ENCODE measurements around the gene MAPK1.
"Not testable (repeated sequence)": the region's sequence is repeated elsewhere in the genome, so short reads cannot be mapped to it uniquely, and the experiment has no call there.

Gene MAPK1

GRCh38 chr22:21826204-21826603 is 41.2 kb downstream of the MAPK1 start:
- H3K4me3 ChIP-seq (ENCODE audit: low read depth, low read length), result no peak overlapping the region
- DNase-seq (ENCODE audit: low read depth), result no peak

- DNase-seq (ENCODE audit: low read depth), result not testable (repeated sequence)
These were observed 42.5 kb downstream of the MAPK1 start for GRCh38 chr22:21824962-21825361.

GRCh38 chr22:21824445-21824912 is 43.0 kb downstream of the MAPK1 start:
- H3K4me3 ChIP-seq (ENCODE audit: low read depth, low read length), result no peak overlapping the region
- DNase-seq (ENCODE audit: low read depth), result no peak

More at GRCh38 chr22:21824962-21825361, 42.5 kb downstream of the MAPK1 start:
- H3K4me3 ChIP-seq (ENCODE audit: low read depth, low read length), result not testable (repeated sequence)

- no peak overlapping the region for H3K4me3 ChIP-seq (ENCODE audit: low read depth, low read length)
- DNase-seq (ENCODE audit: low read depth), result no peak
These were observed 43.6 kb downstream of the MAPK1 start for GRCh38 chr22:21823740-21824444.

GRCh38 chr22:21819183-21819770 is 48.2 kb downstream of the MAPK1 start:
- H3K4me3 ChIP-seq (ENCODE audit: low read depth, low read length), result no peak overlapping the region
- DNase-seq (ENCODE audit: low read depth), result no peak

GRCh38 chr22:21818487-21819182 is 48.8 kb downstream of the MAPK1 start:
- no peak for DNase-seq (ENCODE audit: low read depth)
- H3K4me3 ChIP-seq (ENCODE audit: low read depth, low read length), result no peak overlapping the region

- not testable (repeated sequence) for H3K4me3 ChIP-seq (ENCODE audit: low read depth, low read length); DNase-seq (ENCODE audit: low read depth)
These were observed 50.0 kb downstream of the MAPK1 start for GRCh38 chr22:21817497-21817853.

- DNase-seq (ENCODE audit: low read depth), result peak; percentile 67
- no peak overlapping the region for H3K4me3 ChIP-seq (ENCODE audit: low read depth, low read length)
These were observed 50.5 kb downstream of the MAPK1 start for GRCh38 chr22:21816787-21817496.

- DNase-seq (ENCODE audit: low read depth), result no peak
- no peak overlapping the region for H3K4me3 ChIP-seq (ENCODE audit: low read depth, low read length)
These were observed 51.0 kb downstream of the MAPK1 start for GRCh38 chr22:21816472-21816786.

- no peak for DNase-seq (ENCODE audit: low read depth)
- H3K4me3 ChIP-seq (ENCODE audit: low read depth, low read length), result no peak overlapping the region
These were observed 51.5 kb downstream of the MAPK1 start for GRCh38 chr22:21815958-21816357.

- DNase-seq (ENCODE audit: low read depth), result no peak
- H3K4me3 ChIP-seq (ENCODE audit: low read depth, low read length), result no peak overlapping the region
These were observed 52.1 kb downstream of the MAPK1 start for GRCh38 chr22:21815357-21815756.

GRCh38 chr22:21811982-21812381 is 55.5 kb downstream of the MAPK1 start:
- H3K4me3 ChIP-seq (ENCODE audit: low read depth, low read length), result no peak overlapping the region
- no peak for DNase-seq (ENCODE audit: low read depth)

- no peak overlapping the region for H3K4me3 ChIP-seq (ENCODE audit: low read depth, low read length)
- no peak for DNase-seq (ENCODE audit: low read depth)
These were observed 59.6 kb downstream of the MAPK1 start for GRCh38 chr22:21807544-21808529.

GRCh38 chr22:21805325-21805724 is 62.1 kb downstream of the MAPK1 start:
- DNase-seq (ENCODE audit: low read depth); H3K4me3 ChIP-seq (ENCODE audit: low read depth, low read length): not testable (repeated sequence)

GRCh38 chr22:21803811-21804249 is 63.6 kb downstream of the MAPK1 start:
- H3K4me3 ChIP-seq (ENCODE audit: low read depth, low read length), result no peak overlapping the region
- DNase-seq (ENCODE audit: low read depth), result no peak

GRCh38 chr22:21802673-21803072 is 64.8 kb downstream of the MAPK1 start:
- no peak overlapping the region for H3K4me3 ChIP-seq (ENCODE audit: low read depth, low read length)
- no peak for DNase-seq (ENCODE audit: low read depth)

- no peak overlapping the region for H3K4me3 ChIP-seq (ENCODE audit: low read depth, low read length)
- DNase-seq (ENCODE audit: low read depth), result no peak
These were observed 65.4 kb downstream of the MAPK1 start for GRCh38 chr22:21802056-21802455.

GRCh38 chr22:21801304-21801644 is 66.2 kb downstream of the MAPK1 start:
- H3K4me3 ChIP-seq (ENCODE audit: low read depth, low read length); DNase-seq (ENCODE audit: low read depth): not testable (repeated sequence)
